Smooth muscle cell (in vitro differentiated cells): ENCODE measurements around the gene ZBTB7A. TPM values are rescaled to one million over a fixed set of nuclear protein-coding genes. Genes with fewer than 3 reads are reported as not detected.

ENCODE experiments used
- DNase-seq: peaks from one replicate; lab custom pipeline; 2025; ENCODE audit not compliant: unreplicated experiment; lab: John Stamatoyannopoulos, UW
- H2AFZ ChIP-seq: fragments of 200-600 bp; sonication (generic); 2 replicates; pipeline ENCODE4 v1.6.0; 2016; ENCODE audit warnings: antibody characterized with exemption, low read depth, mild to moderate bottlenecking
- H3F3A ChIP-seq: fragments of 200-600 bp; sonication (generic); 2 replicates; pipeline ENCODE4 v1.6.0; 2017; ENCODE audit warnings: antibody characterized with exemption, low read depth
- H3K27ac ChIP-seq: fragments of 200-600 bp; sonication (generic); 2 replicates; pipeline ENCODE4 v1.5.1; 2016; ENCODE audit warnings: low read depth, mild to moderate bottlenecking
- H3K27me3 ChIP-seq: fragments of 200-600 bp; sonication (generic); 2 replicates; pipeline ENCODE4 v1.6.1; 2016; ENCODE audit warnings: low read depth, mild to moderate bottlenecking
- H3K36me3 ChIP-seq: fragments of 200-600 bp; sonication (generic); 2 replicates; pipeline ENCODE4 v1.5.1; 2016; ENCODE audit warnings: low read depth
- H3K4me1 ChIP-seq: fragments of 200-600 bp; sonication (generic); 2 replicates; pipeline ENCODE4 v1.5.1; 2016; ENCODE audit warnings: low read depth
- H3K4me2 ChIP-seq: fragments of 200-600 bp; sonication (generic); 2 replicates; pipeline ENCODE4 v1.6.0; 2016; ENCODE audit warnings: mild to moderate bottlenecking
- H3K4me3 ChIP-seq: fragments of 200-600 bp; sonication (generic); 2 replicates; pipeline ENCODE4 v1.5.1; 2016; ENCODE audit warnings: mild to moderate bottlenecking
- H3K79me2 ChIP-seq: fragments of 200-600 bp; sonication (generic); 2 replicates; pipeline ENCODE4 v1.6.0; 2016; ENCODE audit warnings: low read depth, mild to moderate bottlenecking
- H3K9ac ChIP-seq: fragments of 200-600 bp; sonication (generic); 2 replicates; pipeline ENCODE4 v1.6.0; 2016; ENCODE audit warnings: low read depth
- H3K9me3 ChIP-seq: fragments of 200-600 bp; sonication (generic); replicated peaks from 2 replicates; pipeline ENCODE4 v1.5.1; 2016; ENCODE audit warnings: low read depth
- H4K20me1 ChIP-seq: fragments of 200-600 bp; sonication (generic); 2 replicates; pipeline ENCODE4 v1.6.0; 2016; ENCODE audit warnings: low read depth
- WGBS: methylation state at CpG from one replicate; pipeline ENCODE4 v1.1.7; 2016; ENCODE audit warnings: low lambda C conversion rate; 5-methylcytosine and 5-hydroxymethylcytosine counted together
- polyA plus RNA-seq: library from polyadenylated mRNA; unstranded; fragments of >200 nt; fragmentation: Nextera tagmentation; extraction: Ambion mirVana; gene quantifications from 2 replicates; pipeline ENCODE4 v1.2.1, GENCODE V29; 2016
- total RNA-seq: library from RNA; depleted of rRNA; stranded (reverse); fragments of >200 nt; gene quantifications from 2 replicates; pipeline ENCODE4 v1.2.3, GENCODE V29; 2014
- TF ChIP-seq, protein P1 (sequence below): fragments of 200-600 bp; sonication (generic); IDR thresholded peaks from 2 replicates; pipeline ENCODE4 v1.5.1; 2017; ENCODE audit warnings: borderline replicate concordance, mild to moderate bottlenecking, antibody characterized with exemption; ENCODE audit not compliant: insufficient read depth, poor library complexity, severe bottlenecking

ZBTB7A gene
- total and polyA plus RNA-seq, 2 experiments from 2014 or later: 13.3 to 36.0 TPM

DNA sequence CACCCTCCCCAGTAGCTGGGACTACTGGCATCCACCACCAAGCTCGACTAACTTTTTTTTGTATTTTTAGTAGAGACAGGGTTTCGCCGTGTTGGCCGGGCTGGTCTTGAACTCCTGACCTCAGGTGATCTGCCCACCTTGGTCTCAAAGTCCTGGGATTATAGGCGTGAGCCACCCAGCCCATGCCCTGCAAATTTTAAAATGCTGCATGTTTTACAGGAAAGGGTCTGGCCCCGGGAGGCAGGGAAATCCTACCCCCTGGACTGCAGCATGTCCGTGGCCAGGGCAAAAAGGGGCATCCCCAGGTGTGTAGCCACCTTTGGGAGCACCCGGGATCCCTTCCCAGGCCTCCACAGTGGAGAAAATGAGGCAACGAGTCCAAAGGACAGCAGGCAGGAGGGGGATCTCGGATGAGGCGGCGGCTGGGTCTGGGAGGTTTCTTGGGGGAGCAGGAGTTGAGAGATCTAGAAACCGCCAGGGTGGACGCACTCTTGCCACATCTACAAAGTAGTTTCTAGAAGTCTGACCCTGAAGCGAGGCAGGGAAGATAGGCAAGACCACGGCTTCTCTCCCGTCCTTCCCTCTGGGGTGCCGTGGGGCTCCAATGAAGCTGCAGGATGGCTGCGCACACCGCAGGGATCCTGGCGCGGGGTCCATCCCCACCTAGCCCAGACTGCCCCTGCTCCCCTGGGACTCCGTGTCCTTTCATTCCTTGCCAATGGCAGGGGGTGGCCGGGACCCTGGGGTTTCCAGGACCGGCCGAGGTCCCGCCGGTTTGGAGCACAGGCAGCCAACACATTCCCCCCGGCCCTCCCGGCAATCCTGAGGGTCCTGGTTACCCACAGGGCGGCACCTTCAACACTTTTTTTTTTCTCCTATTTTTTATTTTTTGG lies 21.3 kb upstream of the ZBTB7A start:
- H3K4me3 ChIP-seq: no peak overlapping the region
- H3K27ac ChIP-seq: no peak overlapping the region
- no peak overlapping the region for H3K4me2 ChIP-seq
- H3K4me1 ChIP-seq: no peaks in the 10 kb centered on the region
- WGBS: 97% methylated on average over 31 of the region's 31 CpGs
- H3K9ac ChIP-seq: no peak overlapping the region
- no peaks in the 10 kb centered on the region for H3K79me2 ChIP-seq
- TF ChIP-seq, protein P1, sequence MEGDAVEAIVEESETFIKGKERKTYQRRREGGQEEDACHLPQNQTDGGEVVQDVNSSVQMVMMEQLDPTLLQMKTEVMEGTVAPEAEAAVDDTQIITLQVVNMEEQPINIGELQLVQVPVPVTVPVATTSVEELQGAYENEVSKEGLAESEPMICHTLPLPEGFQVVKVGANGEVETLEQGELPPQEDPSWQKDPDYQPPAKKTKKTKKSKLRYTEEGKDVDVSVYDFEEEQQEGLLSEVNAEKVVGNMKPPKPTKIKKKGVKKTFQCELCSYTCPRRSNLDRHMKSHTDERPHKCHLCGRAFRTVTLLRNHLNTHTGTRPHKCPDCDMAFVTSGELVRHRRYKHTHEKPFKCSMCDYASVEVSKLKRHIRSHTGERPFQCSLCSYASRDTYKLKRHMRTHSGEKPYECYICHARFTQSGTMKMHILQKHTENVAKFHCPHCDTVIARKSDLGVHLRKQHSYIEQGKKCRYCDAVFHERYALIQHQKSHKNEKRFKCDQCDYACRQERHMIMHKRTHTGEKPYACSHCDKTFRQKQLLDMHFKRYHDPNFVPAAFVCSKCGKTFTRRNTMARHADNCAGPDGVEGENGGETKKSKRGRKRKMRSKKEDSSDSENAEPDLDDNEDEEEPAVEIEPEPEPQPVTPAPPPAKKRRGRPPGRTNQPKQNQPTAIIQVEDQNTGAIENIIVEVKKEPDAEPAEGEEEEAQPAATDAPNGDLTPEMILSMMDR: no peak
- H3K36me3 ChIP-seq: no peaks in the 10 kb centered on the region
- no peaks in the 10 kb centered on the region for H3K27me3 ChIP-seq
- no peak for DNase-seq
- no peaks in the 10 kb centered on the region for H3K9me3 ChIP-seq
- H4K20me1 ChIP-seq: no peaks in the 10 kb centered on the region
- H3F3A ChIP-seq: no peaks in the 10 kb centered on the region
- no peak overlapping the region for H2AFZ ChIP-seq

DNA sequence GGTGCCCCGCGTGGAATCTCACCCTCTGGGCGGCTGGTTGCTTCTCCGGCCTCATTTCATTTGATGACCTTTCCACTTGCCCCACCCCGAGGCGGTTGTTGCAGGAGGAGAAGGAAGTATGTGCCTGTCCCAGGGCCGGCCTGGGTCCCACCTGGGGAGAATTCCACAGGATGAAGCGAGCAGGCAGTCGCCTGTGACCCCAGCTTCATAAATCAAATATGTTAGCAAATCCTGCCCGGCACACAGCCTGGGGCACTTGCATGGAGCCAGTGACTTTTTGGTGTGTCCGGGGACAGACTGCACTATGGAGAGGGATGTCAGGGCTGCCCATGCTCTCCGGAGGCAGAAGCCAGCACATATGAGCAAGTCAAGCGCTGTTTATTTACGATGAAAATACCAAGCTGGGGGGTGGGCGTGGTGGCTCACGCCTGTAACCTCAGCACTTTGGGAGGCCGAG lies 19.7 kb upstream of the ZBTB7A start:
- TF ChIP-seq, protein P1: no peak
- Histone ChIP-seq H3K4me1 (no peaks in the 10 kb centered on the region), H2AFZ (no peak overlapping the region), H3K79me2 (no peaks in the 10 kb centered on the region), H3K4me3 (no peak overlapping the region), H4K20me1 (no peaks in the 10 kb centered on the region), H3K9me3 (no peaks in the 10 kb centered on the region), H3K9ac (no peak overlapping the region), H3K36me3 (no peaks in the 10 kb centered on the region), H3K27me3 (no peaks in the 10 kb centered on the region), H3K27ac (no peak overlapping the region), H3F3A (no peaks in the 10 kb centered on the region), H3K4me2 (no peak overlapping the region)
- no peak for DNase-seq
- 73% methylated on average over 17 of the region's 17 CpGs for WGBS

DNA sequence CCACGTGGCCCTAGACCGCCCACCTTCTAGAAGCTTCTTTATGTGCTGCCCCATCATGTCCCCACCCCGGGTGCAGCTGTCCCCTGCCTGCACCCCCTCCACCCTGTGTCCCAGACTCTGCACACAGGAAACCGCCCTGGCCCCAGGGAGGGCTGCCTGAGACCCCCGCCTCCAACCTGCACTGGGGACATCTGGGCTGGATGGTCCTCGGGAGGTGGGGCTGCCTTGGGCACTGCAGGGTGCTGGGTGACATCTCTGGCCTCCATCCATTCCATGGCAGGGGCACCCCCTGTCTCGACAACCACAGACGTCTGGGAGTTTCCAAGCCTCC lies 17.8 kb upstream of the ZBTB7A start:
- no peaks in the 10 kb centered on the region for H3K4me1 ChIP-seq
- no peaks in the 10 kb centered on the region for H3K36me3 ChIP-seq
- no peak overlapping the region for H3K4me3 ChIP-seq
- H3K79me2 ChIP-seq: no peaks in the 10 kb centered on the region
- TF ChIP-seq, protein P1: no peak
- no peak for DNase-seq
- H3K4me2 ChIP-seq: no peak overlapping the region
- no peak overlapping the region for H3K27ac ChIP-seq
- no peaks in the 10 kb centered on the region for H3F3A ChIP-seq
- no peak overlapping the region for H3K9ac ChIP-seq
- WGBS: 93% methylated on average over 8 of the region's 8 CpGs
- H2AFZ ChIP-seq: no peak overlapping the region
- no peaks in the 10 kb centered on the region for H3K27me3 ChIP-seq
- H3K9me3 ChIP-seq: no peaks in the 10 kb centered on the region
- no peaks in the 10 kb centered on the region for H4K20me1 ChIP-seq
